CD14-positive monocyte (primary cell): ENCODE measurements around the gene ELMO3. TPM values are rescaled to one million over a fixed set of nuclear protein-coding genes. Genes with fewer than 3 reads are reported as not detected.

Experiments
- DNase-seq, 3 donors: peaks; one replicate each; pipeline ENCODE4 v3.0.0-alpha.2; 2011 to 2022
- H2AFZ ChIP-seq: 2 replicates; pipeline ENCODE4 v1.6.0; 2012; ENCODE audit warnings: mild to moderate bottlenecking, low read depth, low read length, inconsistent platforms; ENCODE audit not compliant: insufficient read depth, poor library complexity, severe bottlenecking
- H3K27ac ChIP-seq, 2 donors: 1 replicate in 1 of 2; 2 replicates in 1 of 2; pipeline ENCODE4 v1.5.1; 2012 to 2013; ENCODE audit warnings: low read length in 2 of 2, control low read depth in 1 of 2, inconsistent platforms in 1 of 2, low read depth in 1 of 2, mild to moderate bottlenecking in 1 of 2
- H3K27me3 ChIP-seq, 2 donors: one replicate each; pipeline versions ENCODE4 v1.6.0 to v1.6.1; 2011 to 2013; ENCODE audit warnings: low read length in 2 of 2; ENCODE audit not compliant: control insufficient read depth in 2 of 2, insufficient read depth in 2 of 2
- H3K36me3 ChIP-seq, 2 donors: replicated peaks in 1 of 2; 1 replicate in 1 of 2; 2 replicates in 1 of 2; pipeline versions ENCODE4 v1.5.1 to v1.6.1; 2012 to 2013; ENCODE audit warnings: low read length in 2 of 2, control low read depth in 1 of 2, inconsistent platforms in 1 of 2, mild to moderate bottlenecking in 1 of 2; ENCODE audit not compliant: insufficient read depth in 2 of 2, control insufficient read depth in 1 of 2
- H3K4me1 ChIP-seq, 2 donors: 1 replicate in 1 of 2; 2 replicates in 1 of 2; pipeline versions ENCODE4 v1.5.1 to v1.6.1; 2012 to 2013; ENCODE audit warnings: low read length in 2 of 2, control low read depth in 1 of 2, inconsistent platforms in 1 of 2, mild to moderate bottlenecking in 1 of 2, moderate library complexity in 1 of 2; ENCODE audit not compliant: insufficient read depth in 2 of 2, control insufficient read depth in 1 of 2
- H3K4me2 ChIP-seq: replicated peaks from 2 replicates; pipeline ENCODE3; 2012; ENCODE audit warnings: low read length, moderate library complexity, mild to moderate bottlenecking; ENCODE audit not compliant: poor library complexity, severe bottlenecking; ENCODE audit errors: extremely low read depth
- H3K4me3 ChIP-seq, 3 experiments: fragments of 200-600 bp in 1 of 3; sonication (generic) in 1 of 3; replicated peaks in 1 of 3; 1 replicate in 2 of 3; 2 replicates in 1 of 3; pipeline ENCODE4 v1.5.1; 2011 to 2013; ENCODE audit warnings: low read length in 3 of 3, mild to moderate bottlenecking in 3 of 3, control low read depth in 2 of 3, low read depth in 2 of 3, inconsistent platforms in 1 of 3, moderate library complexity in 1 of 3
- H3K79me2 ChIP-seq: 2 replicates; pipeline ENCODE4 v1.6.0; 2012; ENCODE audit warnings: mild to moderate bottlenecking, control low read depth, inconsistent platforms, low read length, moderate library complexity; ENCODE audit not compliant: insufficient read depth
- H3K9ac ChIP-seq: 2 replicates; pipeline ENCODE4 v1.6.0; 2017; ENCODE audit warnings: low read length, mild to moderate bottlenecking; ENCODE audit not compliant: insufficient read depth, poor library complexity, severe bottlenecking
- H3K9me3 ChIP-seq, 2 donors: replicated peaks in 1 of 2; 1 replicate in 1 of 2; 2 replicates in 1 of 2; pipeline versions ENCODE4 v1.5.1 to v1.6.1; 2012 to 2013; ENCODE audit warnings: low read length in 2 of 2, control low read depth in 1 of 2; ENCODE audit not compliant: control insufficient read depth in 1 of 2, insufficient read depth in 1 of 2
- H4K20me1 ChIP-seq: 2 replicates; pipeline ENCODE4 v1.6.0; 2012; ENCODE audit warnings: mild to moderate bottlenecking, low read length, control low read depth, moderate library complexity; ENCODE audit not compliant: insufficient read depth
- H3K27ac Mint-ChIP-seq, 7 donors: one replicate each; pipeline ENCODE4 v1.8.0; 2020; ENCODE audit warnings: mild to moderate bottlenecking in 7 of 7, mixed read lengths in 7 of 7, moderate library complexity in 6 of 7, inconsistent platforms in 2 of 7
- H3K27me3 Mint-ChIP-seq, 3 donors: one replicate each; pipeline ENCODE4 v1.8.0; 2021 to 2022; ENCODE audit warnings: low read depth in 3 of 3, mild to moderate bottlenecking in 3 of 3, mixed read lengths in 3 of 3, moderate library complexity in 3 of 3, inconsistent platforms in 1 of 3
- H3K36me3 Mint-ChIP-seq, 2 donors: one replicate each; pipeline ENCODE4 v1.8.0; 2020; ENCODE audit warnings: mixed read lengths in 2 of 2, inconsistent platforms in 1 of 2, mild to moderate bottlenecking in 1 of 2
- H3K4me1 Mint-ChIP-seq: one replicate; pipeline ENCODE4 v1.8.0; 2020; ENCODE audit warnings: mild to moderate bottlenecking, mixed read lengths
- H3K4me3 Mint-ChIP-seq, 2 donors: one replicate each; pipeline ENCODE4 v1.8.0; 2020; ENCODE audit warnings: mild to moderate bottlenecking in 2 of 2, mixed read lengths in 2 of 2, moderate library complexity in 1 of 2
- H3K9me3 Mint-ChIP-seq, 7 donors: one replicate each; pipeline ENCODE4 v1.8.0; 2020 to 2022; ENCODE audit warnings: mixed read lengths in 7 of 7, mild to moderate bottlenecking in 6 of 7, moderate library complexity in 6 of 7, inconsistent platforms in 2 of 7
- whole genome bisulfite sequencing: methylation state at CpG from one replicate; pipeline ENCODE4 v1.1.5; 2013; ENCODE audit warnings: missing lambda C conversion rate; ENCODE audit not compliant: insufficient coverage; 5-methylcytosine and 5-hydroxymethylcytosine counted together
- intact Hi-C, 2 donors: fragments of 100-400 bp; cut with micrococcal nuclease; formaldehyde crosslinking; loops; one replicate each; pipeline versions ENCODE4 v1.15.0 to v1.15.1; 2023
- polyA plus RNA-seq, 3 donors: library from polyadenylated mRNA; depleted of rRNA in 1 of 3; unstranded in 2 of 3; stranded (reverse) in 1 of 3; fragments of 300-500 nt in 2 of 3; fragments of >200 nt in 1 of 3; fragmentation: Illumina TruSeq in 2 of 3; gene quantifications; 1 replicate in 2 of 3; 2 replicates in 1 of 3; pipeline ENCODE4 v1.2.3, GENCODE V29; 2012 to 2021
- TF ChIP-seq, protein P1 (sequence below): fragments of 200-600 bp; IDR thresholded peaks from one replicate; pipeline ENCODE4 v1.8.0; 2022; ENCODE audit warnings: antibody characterized with exemption, mild to moderate bottlenecking

ELMO3 gene
- polyA plus RNA-seq, 3 donors = 0.15 to 7.0 TPM; not detected in 1

DNA sequence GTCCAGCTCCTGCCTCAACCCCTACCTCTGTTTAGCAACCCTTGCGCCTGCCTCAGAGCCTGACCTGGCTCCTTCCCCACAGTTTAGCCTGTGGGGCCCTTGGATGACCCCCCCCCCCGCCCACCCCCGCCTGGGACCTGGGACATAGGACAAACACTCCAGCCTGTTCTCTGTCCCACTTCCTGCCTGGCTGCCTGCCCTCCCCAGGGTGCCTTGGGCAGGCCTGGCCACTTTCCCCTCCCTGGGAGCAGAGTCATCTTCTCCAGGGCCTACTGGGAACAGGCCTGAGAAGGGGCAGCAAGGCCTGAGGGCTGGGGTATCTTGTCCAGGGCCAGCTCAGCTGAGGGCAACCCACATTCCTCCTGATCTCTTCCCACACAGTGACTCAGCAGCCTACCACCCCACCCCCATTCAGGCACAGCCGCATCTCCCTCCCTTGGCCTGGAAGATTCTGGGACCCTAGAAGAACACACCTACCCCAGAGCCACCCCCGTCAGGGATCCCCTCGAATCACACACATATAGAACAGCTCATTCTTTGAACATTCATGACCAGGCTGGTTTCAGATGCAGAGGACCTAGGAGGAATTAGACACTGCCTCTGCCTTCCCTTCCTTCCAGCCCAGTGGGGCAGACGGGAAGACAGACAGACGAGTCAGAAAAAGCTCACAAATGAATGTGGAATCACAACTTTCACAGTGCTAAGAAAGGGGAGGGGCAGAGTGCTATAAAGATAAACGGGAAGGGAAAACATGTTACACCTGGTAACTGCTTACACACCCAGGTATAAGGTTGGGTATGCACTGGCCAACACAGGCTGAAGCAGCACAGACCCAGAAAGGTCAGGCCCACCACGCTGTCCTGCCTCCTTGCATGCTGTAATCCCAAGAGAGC is 42.3 kb downstream of the ELMO3 start:
- Mint-ChIP-seq H3K27ac (peak overlapping the region in 4 of 7 donors; percentile 30 to 79 (median 59)), H3K27me3 (peaks cover 0 to 2% (median 0%) of the 10 kb centered on the region in 3 donors), H3K9me3 (peaks cover 0 to 3% (median 0%) of the 10 kb centered on the region in 7 donors), H3K4me3 (no peak overlapping the region), H3K4me1 (peaks cover 53% of the 10 kb centered on the region), H3K36me3 (peaks cover 41 to 54% of the 10 kb centered on the region in 2 donors)
- H2AFZ ChIP-seq = no peak overlapping the region
- peaks cover 34 to 44% of the 10 kb centered on the region in 2 donors for H3K36me3 ChIP-seq
- DNase-seq = no peak
- H3K9ac ChIP-seq = no peak overlapping the region
- peaks cover 50 to 51% of the 10 kb centered on the region in 2 donors for H3K4me1 ChIP-seq
- TF ChIP-seq, protein P1, sequence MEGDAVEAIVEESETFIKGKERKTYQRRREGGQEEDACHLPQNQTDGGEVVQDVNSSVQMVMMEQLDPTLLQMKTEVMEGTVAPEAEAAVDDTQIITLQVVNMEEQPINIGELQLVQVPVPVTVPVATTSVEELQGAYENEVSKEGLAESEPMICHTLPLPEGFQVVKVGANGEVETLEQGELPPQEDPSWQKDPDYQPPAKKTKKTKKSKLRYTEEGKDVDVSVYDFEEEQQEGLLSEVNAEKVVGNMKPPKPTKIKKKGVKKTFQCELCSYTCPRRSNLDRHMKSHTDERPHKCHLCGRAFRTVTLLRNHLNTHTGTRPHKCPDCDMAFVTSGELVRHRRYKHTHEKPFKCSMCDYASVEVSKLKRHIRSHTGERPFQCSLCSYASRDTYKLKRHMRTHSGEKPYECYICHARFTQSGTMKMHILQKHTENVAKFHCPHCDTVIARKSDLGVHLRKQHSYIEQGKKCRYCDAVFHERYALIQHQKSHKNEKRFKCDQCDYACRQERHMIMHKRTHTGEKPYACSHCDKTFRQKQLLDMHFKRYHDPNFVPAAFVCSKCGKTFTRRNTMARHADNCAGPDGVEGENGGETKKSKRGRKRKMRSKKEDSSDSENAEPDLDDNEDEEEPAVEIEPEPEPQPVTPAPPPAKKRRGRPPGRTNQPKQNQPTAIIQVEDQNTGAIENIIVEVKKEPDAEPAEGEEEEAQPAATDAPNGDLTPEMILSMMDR = no peak
- peaks cover 61% of the 10 kb centered on the region for H4K20me1 ChIP-seq
- no peak overlapping the region for H3K27ac ChIP-seq
- H3K79me2 ChIP-seq = peaks cover 43% of the 10 kb centered on the region
- 69% methylated on average over 5 of the region's 10 CpGs for WGBS
- no peak overlapping the region for H3K4me2 ChIP-seq
- no peaks in the 10 kb centered on the region for H3K9me3 ChIP-seq
- H3K27me3 ChIP-seq = no peaks in the 10 kb centered on the region
- intact Hi-C loops = loop anchor here in 1 of 2 donors (10.0 kb wide), 3 partner anchors 234 to 546 kb away; partner anchors contain the start of genes CMTM4 and CTCF
- H3K4me3 ChIP-seq = no peak overlapping the region

DNA sequence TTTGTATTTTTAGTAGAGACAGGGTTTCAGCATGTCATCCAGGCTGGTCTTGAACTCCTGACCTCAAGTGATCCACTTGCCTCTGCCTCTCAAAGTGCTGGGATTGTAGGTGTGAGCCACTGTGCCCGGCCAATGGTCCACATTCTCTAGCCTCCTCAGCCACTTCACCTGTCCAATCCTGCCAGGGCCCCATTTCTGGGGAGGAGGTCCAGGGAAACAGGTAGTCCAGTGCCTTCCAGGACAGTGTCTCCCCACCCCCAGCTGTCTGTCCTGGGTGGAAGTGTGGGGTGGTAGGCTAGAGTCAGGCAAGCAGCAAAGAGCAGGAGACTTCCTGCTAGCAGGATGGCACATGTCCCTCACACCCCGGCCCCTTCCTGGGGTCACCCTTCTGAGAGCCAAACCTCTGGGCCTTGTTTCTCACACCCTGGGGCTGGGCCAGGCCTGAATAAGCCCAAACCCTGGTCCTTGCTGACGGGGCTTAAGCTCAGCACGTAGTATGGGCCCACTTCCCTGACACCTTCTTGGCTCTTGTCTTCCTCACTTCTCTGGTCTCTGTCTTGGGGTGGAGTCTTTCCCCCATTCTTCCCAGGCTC is 43.3 kb downstream of the ELMO3 start:
- H3K27me3 Mint-ChIP-seq = peaks cover 0 to 1% (median 0%) of the 10 kb centered on the region in 3 donors
- Histone ChIP-seq H4K20me1 (peaks cover 53% of the 10 kb centered on the region), H3K9ac (no peak overlapping the region), H3K4me2 (no peak overlapping the region), H3K4me1 (peaks cover 51 to 54% of the 10 kb centered on the region in 2 donors), H3K9me3 (no peaks in the 10 kb centered on the region), H3K27me3 (no peaks in the 10 kb centered on the region), H3K4me3 (no peak overlapping the region), H3K27ac (peak overlapping the region in 1 of 2 donors; percentile 67), H3K79me2 (peaks cover 53% of the 10 kb centered on the region), H2AFZ (no peak overlapping the region), H3K36me3 (peaks cover 26 to 35% of the 10 kb centered on the region in 2 donors)
- TF ChIP-seq, protein P1 = no peak
- peaks cover 34 to 44% of the 10 kb centered on the region in 2 donors for H3K36me3 Mint-ChIP-seq
- intact Hi-C loops = loop anchor here in 1 of 2 donors (10.0 kb wide), 3 partner anchors 233 to 547 kb away; partner anchors contain the start of genes CMTM4 and CTCF
- DNase-seq = no peak
- no peaks in the 10 kb centered on the region for H3K9me3 Mint-ChIP-seq
- no peak overlapping the region for H3K4me3 Mint-ChIP-seq
- H3K27ac Mint-ChIP-seq = peak overlapping the region in 6 of 7 donors; percentile 38 to 79 (median 72)
- peaks cover 51% of the 10 kb centered on the region for H3K4me1 Mint-ChIP-seq
- WGBS = 100% methylated on average over 1 of the region's 4 CpGs
